ELR (cell line): ENCODE data around the gene SHH.

Experiments
- DNase-seq: peaks from one replicate; pipeline ENCODE4 v3.0.0-alpha.2; 2015; ENCODE audit warnings: low read depth

The SHH gene

DNA sequence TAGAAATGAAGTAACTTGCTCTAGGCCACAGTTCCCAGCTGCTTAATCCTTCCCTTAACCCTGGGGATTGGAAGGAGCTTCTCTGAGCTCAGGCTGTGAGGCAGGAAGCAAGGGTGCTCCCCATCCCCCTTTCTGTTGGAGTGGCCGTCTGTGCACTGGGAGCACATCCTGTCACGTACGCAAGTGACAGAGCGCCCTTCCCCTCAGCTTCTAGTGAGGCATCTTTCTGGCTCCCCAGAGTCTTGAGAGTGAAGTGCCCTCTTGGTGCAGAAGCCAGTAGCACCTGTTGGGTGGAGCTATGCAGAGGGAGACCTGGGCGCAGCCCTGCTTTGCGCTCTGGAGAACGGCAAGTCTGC is 47.8 kb downstream of the SHH start:
- no peak for DNase-seq

DNA sequence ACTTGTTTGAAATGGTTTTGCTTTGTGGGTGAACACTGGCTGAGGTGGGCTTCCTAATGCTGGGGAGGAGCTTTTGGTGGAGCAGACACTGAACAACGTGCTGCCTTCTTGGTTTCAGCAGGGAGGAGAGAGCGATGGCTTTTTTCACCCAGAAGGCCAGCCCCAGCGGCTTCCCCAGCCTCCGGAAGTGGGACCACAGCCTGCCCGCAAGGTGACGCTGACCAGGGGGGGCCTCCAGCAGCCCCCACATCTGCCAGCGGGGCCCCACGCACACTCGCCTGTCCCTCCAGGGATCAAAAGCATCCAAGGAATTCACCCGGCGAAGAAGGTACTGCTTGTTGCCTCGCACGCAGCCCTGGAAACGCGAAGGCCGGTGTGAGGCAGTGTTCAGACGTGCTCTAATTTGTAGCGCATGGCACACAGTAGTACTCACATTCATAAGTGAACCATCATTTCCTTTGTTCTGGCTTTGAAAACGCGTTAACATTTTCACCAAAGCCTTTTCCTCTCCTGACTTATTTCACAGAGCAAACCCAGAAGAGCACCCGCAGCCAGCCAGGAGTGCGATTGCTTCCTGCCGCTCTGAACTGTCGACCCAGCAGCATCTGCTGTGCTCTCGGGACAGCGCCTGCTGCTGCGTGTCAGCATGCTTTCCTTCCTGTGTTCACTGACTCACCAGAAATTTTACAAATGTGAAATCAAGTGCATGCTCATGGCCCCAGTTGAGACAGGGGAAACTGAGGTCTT is 48.4 kb downstream of the SHH start:
- peak; percentile 8 for DNase-seq

DNA sequence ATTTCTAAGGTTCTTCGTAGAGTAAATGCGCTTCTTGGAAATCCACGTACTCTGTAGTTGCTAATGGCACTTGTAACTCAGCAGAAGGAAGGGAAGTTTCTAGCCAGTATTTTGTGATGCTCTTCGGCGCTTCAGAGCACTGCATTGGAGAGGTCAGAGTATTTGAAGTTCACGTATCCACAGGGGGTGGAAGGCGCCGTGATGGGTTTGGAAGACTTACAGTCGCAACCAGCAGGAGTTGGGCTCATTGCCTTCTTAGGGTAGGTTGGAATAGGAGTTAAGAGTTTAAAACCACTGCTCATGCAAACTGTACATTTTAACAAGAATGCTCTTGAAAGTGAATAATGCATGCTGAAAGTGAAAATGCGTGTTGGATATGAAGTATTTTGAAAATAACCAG is 49.1 kb downstream of the SHH start:
- DNase-seq, result no peak

DNA sequence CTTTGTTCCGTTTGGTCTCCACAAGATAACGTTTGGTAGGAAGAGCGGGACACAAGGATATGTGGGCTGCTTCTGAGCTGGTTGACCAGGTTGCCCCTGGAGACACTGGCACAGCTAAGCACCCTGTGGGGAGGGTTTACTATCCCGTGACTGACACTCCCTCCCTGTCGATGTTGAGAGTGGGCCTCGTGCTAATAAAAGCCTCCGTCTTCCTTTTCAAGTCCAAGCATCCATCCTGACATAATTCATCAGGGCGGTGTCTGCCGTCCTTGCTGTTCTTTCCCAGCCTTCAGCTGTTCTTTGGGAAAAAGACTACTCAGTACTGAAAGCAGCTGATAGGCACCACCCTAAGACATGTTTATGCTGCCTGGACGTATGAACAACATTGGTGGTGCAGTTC is 49.6 kb downstream of the SHH start:
- no peak for DNase-seq

DNA sequence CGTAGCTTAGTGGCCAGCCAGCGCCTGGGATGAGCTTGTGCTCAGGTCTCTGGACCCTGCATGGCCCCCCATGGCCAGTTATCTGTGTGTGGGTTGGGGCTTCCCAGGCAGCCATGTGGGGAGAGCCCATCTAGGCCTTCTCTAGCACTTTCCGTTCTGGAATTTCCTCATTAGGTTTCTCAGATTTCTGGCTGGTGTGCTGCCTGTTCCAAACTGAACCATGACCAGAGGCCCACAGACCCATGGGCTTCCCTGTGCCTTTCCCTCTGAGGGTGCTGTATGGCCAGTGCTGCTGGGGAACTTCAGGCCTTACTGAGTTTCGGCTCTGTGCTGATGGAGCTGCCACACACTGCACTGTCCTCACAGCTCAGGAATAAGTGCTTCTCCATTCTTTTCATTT is 50.2 kb downstream of the SHH start:
- no peak for DNase-seq

DNA sequence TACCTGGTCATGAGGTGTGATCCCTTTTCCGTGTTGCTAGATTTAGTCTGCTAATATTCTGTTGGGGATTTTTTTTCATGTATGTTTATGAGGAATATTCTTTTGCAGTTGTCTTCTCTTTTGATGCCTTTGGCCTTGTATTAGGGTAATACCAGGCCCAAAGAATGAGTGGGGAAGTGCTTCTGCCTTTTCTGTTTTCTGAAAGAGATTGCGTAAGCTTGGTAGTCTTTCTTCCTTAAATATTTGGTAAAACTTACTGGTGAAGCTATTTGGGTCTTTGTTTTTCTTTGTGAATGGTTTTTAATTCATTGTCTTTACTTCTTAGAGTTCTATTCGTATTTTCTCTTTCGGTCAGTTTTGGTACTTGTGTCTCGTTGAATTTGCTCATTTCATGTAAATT is 51.1 kb downstream of the SHH start:
- DNase-seq, result no peak

DNA sequence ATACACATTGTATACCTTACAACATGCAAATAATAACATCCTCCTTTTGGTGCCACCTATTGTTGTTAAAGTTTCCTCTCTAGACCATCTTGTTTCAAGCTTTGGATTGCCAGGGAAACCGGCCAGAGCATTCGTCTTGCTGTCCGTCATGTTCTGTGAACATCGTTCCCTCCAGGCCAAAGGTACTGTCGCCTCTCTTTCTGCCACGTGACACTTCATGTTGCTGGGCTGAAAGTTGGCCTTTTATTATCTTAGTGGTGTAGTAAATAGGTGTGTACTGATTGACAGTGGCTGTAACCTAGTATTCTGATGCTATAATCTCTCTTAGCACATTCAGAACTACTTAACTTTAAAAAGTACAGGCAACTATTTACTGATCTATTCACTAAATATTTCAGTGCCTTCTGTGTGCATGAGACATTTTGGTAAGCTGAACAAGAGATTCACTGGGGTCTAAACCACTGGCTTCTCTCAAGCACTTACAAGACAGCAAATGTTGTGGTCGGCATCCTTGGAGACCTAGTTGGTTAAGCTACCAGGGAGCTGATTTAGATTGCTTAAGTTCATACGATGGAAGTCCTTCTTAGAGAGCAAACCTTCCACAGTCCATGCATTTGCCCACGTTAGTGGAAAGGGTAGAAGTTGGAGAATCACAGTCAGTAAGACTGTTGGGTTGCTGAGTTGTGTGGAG is 52.4 kb downstream of the SHH start:
- no peak for DNase-seq

DNA sequence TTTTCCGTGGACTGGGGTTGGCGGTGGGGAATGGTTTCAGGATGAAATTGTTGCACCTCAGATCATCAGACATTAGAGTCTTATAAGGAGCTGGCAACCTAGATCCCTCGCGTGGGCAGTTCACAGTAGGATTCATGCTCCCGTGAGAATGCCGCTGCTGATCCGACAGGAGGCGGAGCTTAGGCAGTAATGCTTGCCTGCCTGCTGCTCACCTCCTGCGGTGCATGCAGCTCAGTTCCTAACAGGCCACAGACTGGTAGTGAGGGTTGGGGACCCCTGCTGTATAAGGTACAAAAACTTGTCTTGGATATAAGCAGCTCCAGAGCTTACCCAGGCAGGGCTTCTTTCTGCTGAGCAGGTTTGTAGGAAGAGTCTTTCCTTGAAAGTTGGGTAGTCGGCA is 53.9 kb downstream of the SHH start:
- no peak for DNase-seq

DNA sequence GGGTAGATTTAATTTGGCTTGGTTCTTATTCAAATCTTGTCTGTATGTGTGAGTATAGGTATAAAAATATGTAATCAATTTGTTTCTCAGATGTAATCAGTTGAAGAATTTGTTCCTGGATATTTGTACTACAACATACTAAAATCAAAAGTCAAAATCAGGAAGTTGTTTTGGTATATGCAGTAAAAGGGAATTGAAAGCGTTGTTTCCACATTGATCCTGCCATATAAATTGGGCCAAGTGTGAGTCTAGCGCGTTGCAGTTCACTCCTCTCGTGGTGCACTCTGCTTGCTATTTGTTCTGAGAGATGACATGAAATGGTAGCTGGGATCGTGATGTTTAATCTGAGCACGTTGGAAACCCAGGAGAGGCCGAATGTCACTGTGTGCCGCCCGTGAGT is 55.9 kb downstream of the SHH start:
- DNase-seq, result no peak

DNA sequence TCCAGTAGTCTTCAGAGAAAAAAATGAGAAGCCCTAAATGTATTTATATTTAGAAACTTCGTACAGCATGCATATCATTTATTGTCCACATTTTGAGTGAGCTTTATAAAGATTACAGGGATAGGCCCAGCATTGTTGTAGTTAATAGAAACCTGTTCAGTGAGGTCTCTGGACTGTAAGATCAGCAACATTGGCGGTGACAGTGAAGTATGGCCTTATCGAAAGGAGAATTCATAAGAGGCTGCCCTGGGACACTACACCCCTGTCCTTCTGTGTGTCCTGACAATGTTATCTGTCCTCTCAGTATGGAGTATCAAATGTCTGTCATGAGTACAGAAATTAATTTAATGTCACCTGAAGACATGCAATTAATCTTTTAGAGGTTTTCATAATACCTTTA is 57.2 kb downstream of the SHH start:
- no peak for DNase-seq

DNA sequence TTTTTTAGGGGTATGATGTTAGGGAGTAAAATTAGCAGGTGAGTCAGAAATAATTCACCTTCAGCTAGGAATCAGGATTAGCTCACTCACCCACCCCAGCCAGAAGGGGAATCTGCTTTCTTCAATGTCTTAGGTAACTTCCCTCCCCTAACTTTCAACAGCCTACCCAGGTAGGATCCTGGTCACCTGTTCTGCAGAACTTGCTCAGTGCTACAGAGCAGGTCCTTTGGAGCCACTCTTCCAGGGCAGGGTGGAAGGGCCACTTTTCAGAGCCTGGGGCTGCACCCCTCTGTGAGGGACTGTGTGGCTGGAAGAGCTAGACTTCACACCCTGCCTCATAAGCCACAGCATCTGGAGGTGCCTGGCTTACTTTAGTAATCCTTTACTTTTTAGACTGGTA is 58.1 kb downstream of the SHH start:
- DNase-seq, result no peak

DNA sequence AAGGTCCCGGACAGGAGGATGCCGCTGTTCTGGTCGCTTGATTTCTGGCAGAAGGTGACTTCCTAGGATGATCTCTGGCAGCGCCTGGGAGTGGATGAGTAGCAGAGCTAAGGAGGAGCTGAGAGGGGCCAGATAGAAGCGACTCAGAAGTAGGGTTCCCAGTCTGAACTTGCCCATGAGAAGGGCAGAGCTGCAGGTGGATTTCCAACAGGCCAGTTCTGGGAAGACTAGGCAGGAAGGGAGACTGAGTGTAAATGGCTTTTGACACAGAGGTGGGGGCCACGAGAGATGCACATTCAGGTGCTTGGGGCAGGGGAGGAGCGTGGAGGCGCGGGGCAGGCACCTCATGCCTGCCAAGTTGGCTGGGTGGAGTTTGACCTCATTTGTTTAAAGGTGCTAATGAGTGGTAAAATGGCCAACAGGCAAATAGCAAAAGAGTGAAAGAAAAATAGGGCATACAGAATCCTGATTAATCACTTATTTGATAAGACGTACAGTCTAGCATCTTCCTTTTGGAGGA is 58.8 kb downstream of the SHH start:
- DNase-seq, result peak; percentile 8

DNA sequence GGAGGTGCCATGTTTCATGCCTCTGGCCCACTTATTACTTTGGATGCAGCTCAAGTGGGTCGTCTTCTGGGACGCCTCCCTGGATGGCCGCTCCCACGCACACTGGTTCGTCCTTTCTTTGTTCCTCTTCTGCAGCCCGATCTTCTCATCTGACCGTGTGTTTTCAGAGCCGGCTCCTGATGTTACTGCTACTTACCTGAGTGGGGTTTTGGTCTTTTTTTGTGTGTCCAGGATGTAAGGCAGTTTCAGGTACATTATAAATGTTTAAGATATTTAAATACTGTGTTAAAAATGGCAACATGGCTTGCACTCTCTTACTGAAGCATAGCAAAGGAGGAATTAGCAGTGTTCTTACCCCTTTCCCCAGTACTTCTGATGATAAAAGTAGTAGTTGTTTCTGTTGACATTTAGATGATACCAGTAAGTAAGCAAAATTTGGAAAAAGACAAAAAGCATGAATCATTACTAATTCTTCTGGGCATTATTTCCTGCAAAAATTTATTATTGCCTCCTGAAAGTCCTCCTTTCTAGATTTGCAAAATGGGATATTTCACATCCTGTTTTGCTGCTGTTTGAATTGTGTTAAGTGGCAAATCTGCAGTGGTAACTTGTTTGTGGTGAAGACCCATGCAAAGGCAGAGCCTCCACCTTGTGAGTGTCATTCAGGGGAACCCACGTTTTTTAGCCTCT is 59.4 kb downstream of the SHH start:
- no peak for DNase-seq

DNA sequence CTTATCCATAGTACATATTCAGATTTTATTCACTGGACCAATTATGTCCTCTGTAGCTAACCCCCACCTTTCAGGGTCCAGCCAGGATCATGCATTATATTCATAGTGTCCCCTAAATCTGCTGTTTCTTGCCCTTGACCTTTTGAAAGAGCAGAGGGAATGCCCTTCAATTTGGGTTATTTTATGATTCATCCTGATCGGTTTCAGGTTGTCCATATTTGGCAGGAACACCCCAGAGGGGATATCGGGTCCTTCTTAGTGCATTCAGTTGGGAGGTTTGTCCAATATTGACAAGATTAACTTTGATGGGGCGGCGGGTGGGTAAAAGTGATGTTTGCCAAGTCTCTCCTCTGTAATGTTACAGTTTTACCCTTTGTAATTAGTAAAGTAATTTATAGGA is 60.9 kb downstream of the SHH start:
- no peak for DNase-seq

DNA sequence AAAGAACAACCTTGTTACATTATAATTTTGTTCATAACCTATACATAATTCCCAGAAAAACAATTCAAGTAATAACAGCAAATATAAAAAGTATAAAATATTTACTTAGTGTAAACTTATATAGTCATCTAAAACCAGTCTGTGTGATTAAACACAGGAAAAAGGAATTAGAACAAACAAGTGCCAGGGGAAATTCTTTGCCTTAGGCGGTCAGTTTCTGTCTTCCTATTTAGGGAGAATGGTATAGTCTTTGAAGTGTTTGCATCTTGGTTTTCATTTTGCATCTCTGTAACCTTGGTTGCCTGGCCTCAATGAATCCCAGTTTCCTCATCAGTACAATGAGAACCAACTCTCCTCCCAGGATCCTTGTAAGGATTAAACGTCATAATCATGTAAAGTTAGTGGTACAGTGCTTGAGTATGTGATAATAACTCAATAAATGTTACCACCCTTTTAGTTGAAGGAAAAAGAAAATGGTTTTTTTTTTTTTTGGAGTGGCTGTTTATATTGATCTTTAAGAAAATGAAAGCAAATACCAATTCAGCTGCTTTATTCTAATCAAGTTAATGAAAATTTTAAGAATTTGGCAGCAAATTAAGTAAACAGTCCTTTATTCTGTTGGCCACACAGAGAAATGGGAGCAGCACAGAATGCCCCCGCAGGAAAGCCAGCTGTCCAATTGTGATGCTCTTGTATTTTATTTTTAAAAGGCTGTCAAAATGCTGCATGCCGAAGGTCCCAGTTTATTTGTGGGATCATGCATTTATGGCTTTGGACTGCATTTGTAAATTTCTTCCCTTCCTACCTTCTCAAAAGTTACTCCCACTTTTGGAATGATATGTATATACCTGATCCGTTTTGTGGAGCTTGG is 61.8 kb downstream of the SHH start:
- no peak for DNase-seq
